Loucy (cell line): ENCODE data around the gene RSPO4.

ENCODE experiments used
- EZH2phosphoT487 ChIP-seq: fragments of 200-600 bp; IDR thresholded peaks from 2 replicates; pipeline ENCODE4 v1.6.1; 2018; ENCODE audit warnings: antibody characterized with exemption, mild to moderate bottlenecking, moderate library complexity, borderline replicate concordance
- TF ChIP-seq, protein P1 (sequence below): fragments of 200-600 bp; sonication (generic); conservative IDR thresholded peaks from 2 replicates; pipeline ENCODE4 v1.5.1; 2014; ENCODE audit warnings: mild to moderate bottlenecking, antibody characterized with exemption, low read length

DNA sequence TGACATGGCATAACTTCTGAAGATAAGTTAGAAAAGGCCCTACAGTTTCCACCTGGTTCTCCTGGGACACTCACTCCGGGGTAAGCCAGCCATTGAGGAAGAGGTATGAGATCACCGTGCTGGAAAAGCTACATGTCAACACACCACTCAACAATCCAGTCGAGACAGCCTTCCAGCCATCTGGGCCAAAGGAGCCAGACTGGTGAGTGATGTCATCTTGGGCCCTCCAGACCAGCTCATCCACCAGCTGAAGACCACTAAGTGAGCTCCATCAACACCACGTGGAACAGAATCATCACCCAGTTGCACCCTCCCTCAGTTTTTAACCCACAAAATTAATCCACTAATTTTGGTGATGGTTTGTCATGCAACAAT, 32.3 kb upstream of the RSPO4 start:
- TF ChIP-seq, protein P1, sequence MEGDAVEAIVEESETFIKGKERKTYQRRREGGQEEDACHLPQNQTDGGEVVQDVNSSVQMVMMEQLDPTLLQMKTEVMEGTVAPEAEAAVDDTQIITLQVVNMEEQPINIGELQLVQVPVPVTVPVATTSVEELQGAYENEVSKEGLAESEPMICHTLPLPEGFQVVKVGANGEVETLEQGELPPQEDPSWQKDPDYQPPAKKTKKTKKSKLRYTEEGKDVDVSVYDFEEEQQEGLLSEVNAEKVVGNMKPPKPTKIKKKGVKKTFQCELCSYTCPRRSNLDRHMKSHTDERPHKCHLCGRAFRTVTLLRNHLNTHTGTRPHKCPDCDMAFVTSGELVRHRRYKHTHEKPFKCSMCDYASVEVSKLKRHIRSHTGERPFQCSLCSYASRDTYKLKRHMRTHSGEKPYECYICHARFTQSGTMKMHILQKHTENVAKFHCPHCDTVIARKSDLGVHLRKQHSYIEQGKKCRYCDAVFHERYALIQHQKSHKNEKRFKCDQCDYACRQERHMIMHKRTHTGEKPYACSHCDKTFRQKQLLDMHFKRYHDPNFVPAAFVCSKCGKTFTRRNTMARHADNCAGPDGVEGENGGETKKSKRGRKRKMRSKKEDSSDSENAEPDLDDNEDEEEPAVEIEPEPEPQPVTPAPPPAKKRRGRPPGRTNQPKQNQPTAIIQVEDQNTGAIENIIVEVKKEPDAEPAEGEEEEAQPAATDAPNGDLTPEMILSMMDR, result no peak
- no peak for TF ChIP-seq EZH2phosphoT487
